Nephron (organoid): Measurements from ENCODE around the gene MTA3.

Source experiments
- H3K27ac Mint-ChIP-seq, 3 experiments: 2 replicates each; pipeline ENCODE4 v1.8.0; 2020; ENCODE audit warnings: mixed read lengths in 3 of 3, mild to moderate bottlenecking in 2 of 3, moderate library complexity in 1 of 3
- H3K27me3 Mint-ChIP-seq: 2 replicates; pipeline ENCODE4 v1.8.0; 2021; ENCODE audit warnings: low read depth, mild to moderate bottlenecking, moderate library complexity, mixed read lengths
- H3K36me3 Mint-ChIP-seq: 2 replicates; pipeline ENCODE4 v1.8.0; 2020; ENCODE audit warnings: low read depth, mixed read lengths
- H3K4me1 Mint-ChIP-seq: 2 replicates; pipeline ENCODE4 v1.8.0; 2020; ENCODE audit warnings: mixed read lengths
- H3K4me3 Mint-ChIP-seq, 3 experiments: 2 replicates each; pipeline ENCODE4 v1.8.0; 2020; ENCODE audit warnings: mild to moderate bottlenecking in 3 of 3, mixed read lengths in 3 of 3, moderate library complexity in 2 of 3
- H3K9me3 Mint-ChIP-seq: 2 replicates; pipeline ENCODE4 v1.8.0; 2020; ENCODE audit warnings: mixed read lengths
- TF ChIP-seq, protein P1 (sequence below), 3 experiments: fragments of 200-600 bp; sonication (generic); IDR thresholded peaks; one replicate each; pipeline ENCODE4 v1.5.0; 2021; ENCODE audit warnings: antibody characterized with exemption in 3 of 3; ENCODE audit not compliant: unreplicated experiment in 3 of 3

The MTA3 gene

DNA sequence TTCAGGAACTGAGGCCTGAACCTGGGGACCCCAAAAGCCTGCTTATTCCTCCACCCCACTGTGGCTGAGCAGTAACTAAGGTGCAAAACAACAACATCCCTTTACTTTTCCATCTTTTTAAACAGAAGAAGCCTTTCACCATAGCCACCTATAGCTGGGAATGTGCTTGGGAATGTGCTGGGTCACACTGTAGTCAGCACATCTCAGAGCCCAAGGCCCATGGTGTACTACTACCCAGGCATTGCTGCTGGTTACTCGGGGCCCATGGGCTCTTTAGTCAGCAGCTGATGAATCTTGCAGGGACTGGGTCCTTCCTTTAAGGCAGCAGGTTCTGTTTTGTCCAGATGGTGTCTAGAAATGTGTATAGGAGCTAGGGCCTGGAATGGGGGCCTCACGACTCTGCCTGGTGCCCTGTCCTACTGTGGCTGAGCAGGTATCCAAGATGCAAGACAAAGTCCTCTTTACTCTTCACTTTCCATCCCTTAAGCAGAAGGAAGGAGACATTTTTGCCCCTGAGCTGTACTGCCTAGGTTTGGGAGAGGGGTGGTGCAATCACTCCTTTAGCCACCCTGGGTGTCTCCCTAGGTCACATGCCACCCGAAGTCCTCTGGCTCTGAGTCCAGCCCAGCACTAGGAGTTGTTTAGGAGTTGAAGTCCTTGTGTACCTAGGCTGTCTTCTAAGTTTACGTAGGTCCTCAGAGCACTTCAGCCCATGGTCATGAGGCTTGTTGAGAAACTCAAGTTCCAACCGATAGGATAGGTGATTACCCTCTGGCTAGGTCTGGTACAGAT, 125.5 kb downstream of the MTA3 start:
- no peak overlapping the region for H3K27ac Mint-ChIP-seq
- H3K4me1 Mint-ChIP-seq: peaks cover 11% of the 10 kb centered on the region
- H3K27me3 Mint-ChIP-seq: no peaks in the 10 kb centered on the region
- peaks cover 34% of the 10 kb centered on the region for H3K36me3 Mint-ChIP-seq
- TF ChIP-seq, protein P1, sequence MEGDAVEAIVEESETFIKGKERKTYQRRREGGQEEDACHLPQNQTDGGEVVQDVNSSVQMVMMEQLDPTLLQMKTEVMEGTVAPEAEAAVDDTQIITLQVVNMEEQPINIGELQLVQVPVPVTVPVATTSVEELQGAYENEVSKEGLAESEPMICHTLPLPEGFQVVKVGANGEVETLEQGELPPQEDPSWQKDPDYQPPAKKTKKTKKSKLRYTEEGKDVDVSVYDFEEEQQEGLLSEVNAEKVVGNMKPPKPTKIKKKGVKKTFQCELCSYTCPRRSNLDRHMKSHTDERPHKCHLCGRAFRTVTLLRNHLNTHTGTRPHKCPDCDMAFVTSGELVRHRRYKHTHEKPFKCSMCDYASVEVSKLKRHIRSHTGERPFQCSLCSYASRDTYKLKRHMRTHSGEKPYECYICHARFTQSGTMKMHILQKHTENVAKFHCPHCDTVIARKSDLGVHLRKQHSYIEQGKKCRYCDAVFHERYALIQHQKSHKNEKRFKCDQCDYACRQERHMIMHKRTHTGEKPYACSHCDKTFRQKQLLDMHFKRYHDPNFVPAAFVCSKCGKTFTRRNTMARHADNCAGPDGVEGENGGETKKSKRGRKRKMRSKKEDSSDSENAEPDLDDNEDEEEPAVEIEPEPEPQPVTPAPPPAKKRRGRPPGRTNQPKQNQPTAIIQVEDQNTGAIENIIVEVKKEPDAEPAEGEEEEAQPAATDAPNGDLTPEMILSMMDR (IDR thresholded peaks at IDR 0.05; ENCODE audit: unreplicated experiment in 3 of 3): no peak
- no peak overlapping the region for H3K4me3 Mint-ChIP-seq
- H3K9me3 Mint-ChIP-seq: no peaks in the 10 kb centered on the region

DNA sequence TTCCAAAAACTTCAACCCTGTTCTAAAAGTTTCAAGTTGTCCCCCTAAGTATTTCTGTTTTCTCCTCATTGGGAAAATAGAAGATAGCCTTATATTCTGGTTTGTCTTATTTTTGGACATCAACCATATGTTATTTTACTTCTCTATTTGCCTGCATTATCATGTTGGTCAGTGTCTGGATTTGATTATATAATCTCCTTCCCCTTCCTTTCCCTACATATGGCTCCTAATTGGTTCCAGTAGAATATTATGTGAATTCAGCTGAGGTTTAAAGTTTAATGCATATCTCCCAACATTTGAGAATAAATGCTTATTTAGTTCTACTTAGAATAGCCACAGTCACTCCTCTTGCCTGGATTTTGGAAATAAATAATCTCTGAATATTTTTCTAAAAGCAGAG, 128.6 kb downstream of the MTA3 start:
- Mint-ChIP-seq H3K36me3 (peaks cover 22% of the 10 kb centered on the region), H3K27ac (peak overlapping the region in 2 of 3 experiments; percentile 5 to 23), H3K4me1 (peaks cover 16% of the 10 kb centered on the region), H3K27me3 (no peaks in the 10 kb centered on the region), H3K9me3 (no peaks in the 10 kb centered on the region), H3K4me3 (no peak overlapping the region)
- TF ChIP-seq, protein P1 (IDR thresholded peaks at IDR 0.05; ENCODE audit: unreplicated experiment in 3 of 3): no peak

DNA sequence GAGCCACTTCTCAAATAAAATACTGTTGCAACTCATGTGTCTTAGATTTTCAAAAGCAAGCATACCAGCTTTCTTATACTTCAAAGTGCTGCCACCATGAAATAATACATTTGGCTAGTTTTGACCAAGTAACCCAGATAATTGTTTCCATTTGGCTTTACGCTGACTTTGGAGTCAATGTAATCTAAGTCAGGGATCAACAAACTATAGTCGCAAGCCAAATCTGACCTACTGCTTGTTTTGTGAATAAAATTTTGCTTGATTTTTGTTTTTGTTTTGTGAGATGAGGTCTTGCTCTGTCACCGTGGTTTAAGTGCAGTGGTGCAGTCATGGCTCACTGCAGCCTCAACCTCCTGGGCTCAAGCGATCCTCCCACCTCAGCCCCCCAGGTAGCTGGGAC, 130.5 kb downstream of the MTA3 start:
- TF ChIP-seq, protein P1 (IDR thresholded peaks at IDR 0.05; ENCODE audit: unreplicated experiment in 3 of 3): no peak
- H3K4me3 Mint-ChIP-seq: no peak overlapping the region
- no peak overlapping the region for H3K27ac Mint-ChIP-seq
- H3K27me3 Mint-ChIP-seq: no peaks in the 10 kb centered on the region
- H3K36me3 Mint-ChIP-seq: peaks cover 26% of the 10 kb centered on the region
- no peaks in the 10 kb centered on the region for H3K9me3 Mint-ChIP-seq
- H3K4me1 Mint-ChIP-seq: peaks cover 16% of the 10 kb centered on the region

DNA sequence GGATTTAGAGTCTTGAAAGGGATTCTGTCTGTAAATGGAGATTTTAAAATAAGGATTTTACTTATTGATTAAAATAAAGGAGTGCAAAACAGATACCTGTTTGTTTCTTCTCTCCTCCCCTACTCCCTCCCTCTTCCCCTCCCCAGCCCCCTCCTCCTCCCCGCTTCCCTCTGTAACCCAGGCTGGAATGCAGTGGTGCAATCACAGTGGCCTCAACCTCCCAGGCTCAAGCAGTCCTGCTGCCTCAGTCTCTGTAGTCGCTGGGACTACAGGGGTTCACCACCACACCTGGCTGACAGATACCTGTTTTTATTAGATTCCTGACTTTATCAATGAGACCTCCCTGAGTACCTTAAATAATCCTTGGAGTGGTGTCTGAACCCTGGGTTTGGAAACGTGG, 138.4 kb downstream of the MTA3 start:
- TF ChIP-seq, protein P1 (IDR thresholded peaks at IDR 0.05; ENCODE audit: unreplicated experiment in 3 of 3): no peak
- Mint-ChIP-seq H3K27me3 (no peaks in the 10 kb centered on the region), H3K27ac (no peak overlapping the region), H3K4me1 (no peaks in the 10 kb centered on the region), H3K9me3 (no peaks in the 10 kb centered on the region), H3K4me3 (no peak overlapping the region), H3K36me3 (peaks cover 46% of the 10 kb centered on the region)

DNA sequence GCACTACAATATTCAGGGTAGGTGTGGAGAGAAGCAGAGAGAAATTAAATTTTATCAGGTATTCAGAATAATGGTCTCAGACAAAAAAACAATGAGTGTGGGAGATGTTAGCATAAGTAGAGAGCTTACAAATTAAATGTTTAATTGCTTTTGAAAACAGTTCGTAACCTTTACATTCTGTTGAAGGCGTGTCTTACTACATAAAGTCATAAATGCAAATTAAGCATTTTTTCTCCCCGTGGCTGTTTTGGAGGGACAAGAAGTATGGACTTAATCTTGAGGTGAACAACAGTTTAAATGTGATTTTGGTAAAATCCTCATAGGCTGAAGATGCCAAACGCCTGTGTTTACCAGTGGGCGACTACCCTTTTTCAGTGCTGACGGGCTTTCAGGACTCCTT, 139.7 kb downstream of the MTA3 start:
- Mint-ChIP-seq H3K27ac (no peak overlapping the region), H3K36me3 (peaks cover 42% of the 10 kb centered on the region), H3K27me3 (no peaks in the 10 kb centered on the region), H3K9me3 (no peaks in the 10 kb centered on the region), H3K4me1 (no peaks in the 10 kb centered on the region), H3K4me3 (no peak overlapping the region)
- TF ChIP-seq, protein P1 (IDR thresholded peaks at IDR 0.05; ENCODE audit: unreplicated experiment in 3 of 3): no peak

DNA sequence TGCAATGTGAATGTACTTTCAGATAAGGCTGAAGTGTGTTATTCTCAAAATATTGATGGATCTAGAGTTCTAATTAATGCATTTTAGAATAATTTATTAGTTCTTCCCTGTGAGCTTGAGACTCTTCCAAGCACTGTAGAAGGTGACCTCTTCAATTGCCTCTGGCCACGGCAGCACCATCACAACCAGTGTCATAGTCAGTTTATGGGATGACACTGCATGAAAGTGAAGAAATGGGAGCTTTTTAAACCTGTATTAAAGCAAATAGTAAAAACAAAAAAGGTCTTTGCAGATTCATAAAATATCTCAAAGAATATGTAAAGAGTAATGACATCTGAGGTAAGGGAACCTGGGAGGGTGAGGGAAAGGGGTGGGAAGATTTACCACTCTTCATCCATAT, 143.5 kb downstream of the MTA3 start:
- Mint-ChIP-seq H3K9me3 (no peaks in the 10 kb centered on the region), H3K36me3 (peaks cover 24% of the 10 kb centered on the region), H3K27ac (no peak overlapping the region), H3K27me3 (no peaks in the 10 kb centered on the region), H3K4me3 (no peak overlapping the region), H3K4me1 (no peaks in the 10 kb centered on the region)
- TF ChIP-seq, protein P1 (IDR thresholded peaks at IDR 0.05; ENCODE audit: unreplicated experiment in 3 of 3): no peak
